ENCODE results near the gene SPEF2.
"Not testable (repeated sequence)": the region's sequence is repeated elsewhere in the genome, so short reads cannot be mapped to it uniquely, and the experiment has no call there.

SPEF2 gene

GRCh38 chr5:35853631-35854030 is 236.0 kb downstream of the SPEF2 start:
- DNase-seq (ENCODE audit: low read depth) = no peak

- DNase-seq (ENCODE audit: low read depth) = no peak
These were observed 236.6 kb downstream of the SPEF2 start for GRCh38 chr5:35854248-35854647.

GRCh38 chr5:35855187-35855586 is 237.5 kb downstream of the SPEF2 start:
- peak; percentile 39 for DNase-seq (ENCODE audit: low read depth)

- not testable (repeated sequence) for DNase-seq (ENCODE audit: low read depth)
These were observed 238.6 kb downstream of the SPEF2 start for GRCh38 chr5:35856186-35856764.

GRCh38 chr5:35856765-35857351 is 239.2 kb downstream of the SPEF2 start, which contains the start of gene IL7R:
Gene IL7R (plus strand): TSS chr5:35856891. CDS start chr5:35856978, 87 bp downstream.
- DNase-seq (ENCODE audit: low read depth) = peak; percentile 75

- DNase-seq (ENCODE audit: low read depth) = peak; percentile 76
These were observed 240.0 kb downstream of the SPEF2 start for GRCh38 chr5:35857606-35858205.

GRCh38 chr5:35859101-35859661 is 241.5 kb downstream of the SPEF2 start:
- peak; percentile 18 for DNase-seq (ENCODE audit: low read depth)

GRCh38 chr5:35860686-35861085 is 243.0 kb downstream of the SPEF2 start:
- no peak for DNase-seq (ENCODE audit: low read depth)

GRCh38 chr5:35861718-35862117 is 244.1 kb downstream of the SPEF2 start:
- no peak for DNase-seq (ENCODE audit: low read depth)

GRCh38 chr5:35862126-35862525 is 244.5 kb downstream of the SPEF2 start:
- DNase-seq (ENCODE audit: low read depth) = no peak

- DNase-seq (ENCODE audit: low read depth) = no peak
These were observed 245.5 kb downstream of the SPEF2 start for GRCh38 chr5:35863159-35863558.
